NT2/D1 (cell line): ENCODE data around the gene ISCA1.

Experiments
- SUZ12 ChIP-seq: IDR thresholded peaks from 2 replicates; pipeline ENCODE4 v1.6.1; 2011; ENCODE audit not compliant: insufficient read length, insufficient read depth; ENCODE audit errors: extremely low read depth
- YY1 ChIP-seq: IDR thresholded peaks from 2 replicates; pipeline ENCODE4 v1.6.1; 2011; ENCODE audit not compliant: insufficient read length, insufficient read depth
- ZNF274 ChIP-seq: IDR thresholded peaks from 2 replicates; pipeline ENCODE4 v1.6.1; 2011; ENCODE audit warnings: mild to moderate bottlenecking, low read depth, low read length

DNA sequence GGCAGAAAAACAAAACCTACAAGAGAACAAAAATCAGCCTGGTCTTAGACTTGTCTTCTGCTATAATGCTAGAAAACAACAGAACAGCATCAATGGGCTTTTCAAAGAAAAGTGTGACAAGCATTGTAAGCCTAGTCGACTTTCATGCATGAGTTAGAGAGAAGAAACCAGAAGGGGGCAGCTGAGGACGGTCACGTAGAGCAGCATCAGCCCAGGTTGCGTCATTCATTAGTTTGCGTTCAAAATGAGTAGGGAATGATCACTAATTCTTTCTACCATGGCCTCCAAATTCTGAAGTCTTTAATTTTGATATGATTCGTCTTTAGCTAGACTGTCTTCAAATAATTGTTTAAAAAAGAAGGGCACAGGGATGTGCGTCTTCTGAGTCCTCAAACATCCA lies 4.7 kb upstream of the ISCA1 start:
- TF ChIP-seq YY1 (no peak), ZNF274 (no peak), SUZ12 (no peak)
